ENCODE measurements around the gene HDGFL2.

The HDGFL2 gene

DNA sequence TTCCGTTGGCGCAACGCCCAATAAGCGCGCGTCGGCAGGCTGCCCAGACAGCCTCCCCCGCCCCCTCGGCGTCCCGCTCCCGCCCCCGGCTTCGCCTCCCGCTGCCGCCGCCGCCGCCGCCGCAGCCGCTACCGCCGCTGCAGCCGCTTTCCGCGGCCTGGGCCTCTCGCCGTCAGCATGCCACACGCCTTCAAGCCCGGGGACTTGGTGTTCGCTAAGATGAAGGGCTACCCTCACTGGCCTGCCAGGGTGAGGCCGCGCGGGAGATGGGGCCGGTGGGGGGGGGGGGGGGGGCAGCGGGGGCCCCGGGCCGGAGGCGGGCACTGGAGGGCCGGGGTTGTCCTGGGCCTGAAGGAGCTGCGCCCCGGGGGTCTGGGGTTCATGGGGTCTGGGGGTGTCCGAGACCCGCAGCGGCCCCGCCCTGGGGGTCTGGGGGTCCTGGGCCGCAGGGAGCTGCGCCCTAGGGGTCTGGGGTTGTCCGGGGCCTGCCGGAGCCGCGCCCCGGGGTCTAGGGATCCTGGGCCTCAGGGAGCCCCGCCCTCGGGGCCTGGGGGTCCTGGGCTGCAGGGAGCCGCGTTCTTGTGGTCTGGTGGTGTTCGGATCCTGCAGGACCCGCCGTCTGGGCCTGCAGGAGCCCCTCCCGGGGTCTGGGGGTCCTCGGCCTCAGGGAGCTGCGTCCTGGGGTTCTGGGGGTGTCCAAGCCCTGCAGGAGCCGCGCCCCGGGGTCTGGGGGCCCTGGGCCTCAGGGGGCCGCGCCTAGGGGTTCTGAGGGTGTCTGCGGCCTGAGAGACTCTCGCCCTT is at the start of gene HDGFL2:
HDGFL2 (plus strand) TSS at position 124 of the 801 bp plus-strand sequence; CDS start at position 178, 54 bp downstream.
- Mint-ChIP-seq H3K4me3 (peak within 1 kb of the TSS; percentile 80), H3K9me3 (no peaks in the 10 kb centered on the region), H3K27ac (no peak within 1 kb of the TSS), H3K36me3 (peaks cover 1% of the 10 kb centered on the region), H3K4me1 (peaks cover 23% of the 10 kb centered on the region), H3K27me3 (no peaks in the 10 kb centered on the region)

GRCh38 chr19:4423416-4424126 is 48.5 kb upstream of the HDGFL2 start:
- H3K27ac Mint-ChIP-seq: no peak overlapping the region
- no peaks in the 10 kb centered on the region for H3K27me3 Mint-ChIP-seq
- no peak overlapping the region for H3K4me3 Mint-ChIP-seq
- H3K9me3 Mint-ChIP-seq: no peaks in the 10 kb centered on the region
- peaks cover 5% of the 10 kb centered on the region for H3K36me3 Mint-ChIP-seq
- H3K4me1 Mint-ChIP-seq: no peaks in the 10 kb centered on the region

GRCh38 chr19:4425537-4425936 is 46.6 kb upstream of the HDGFL2 start:
- Mint-ChIP-seq H3K4me3 (no peak overlapping the region), H3K27ac (no peak overlapping the region), H3K36me3 (peaks cover 7% of the 10 kb centered on the region), H3K4me1 (no peaks in the 10 kb centered on the region), H3K9me3 (no peaks in the 10 kb centered on the region), H3K27me3 (no peaks in the 10 kb centered on the region)

DNA sequence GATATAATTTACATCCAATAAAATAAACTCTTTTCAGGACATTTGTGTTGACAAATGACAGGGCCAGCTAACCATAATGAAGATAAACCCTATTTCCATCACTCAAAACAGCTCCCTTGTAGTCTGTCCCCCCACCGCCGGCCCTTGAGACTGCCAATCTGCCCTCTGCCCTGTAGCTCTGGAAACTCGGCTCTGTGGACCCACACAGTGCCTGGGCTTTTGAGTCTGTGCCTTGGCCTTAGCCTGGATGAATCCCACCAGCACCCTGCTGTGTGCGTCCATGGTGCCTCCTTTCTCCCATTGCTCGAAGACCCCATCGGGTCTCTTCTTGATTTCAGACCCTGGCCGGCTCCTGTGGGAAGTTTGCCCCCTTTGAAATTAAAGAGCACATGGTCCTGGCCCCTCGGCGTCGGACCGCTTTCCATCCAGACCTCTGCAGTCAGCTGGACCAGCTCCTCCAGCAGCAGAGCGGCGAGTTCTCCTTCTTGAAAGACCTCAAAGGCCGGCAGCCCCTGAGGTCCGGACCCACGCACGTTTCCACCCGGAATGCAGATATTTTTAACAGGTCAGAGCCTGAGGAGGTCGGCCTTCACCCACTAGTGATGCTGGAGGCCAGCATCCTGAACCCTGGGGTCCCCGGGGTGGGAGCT is 43.6 kb upstream of the HDGFL2 start:
- H3K4me3 Mint-ChIP-seq: no peak overlapping the region
- no peaks in the 10 kb centered on the region for H3K27me3 Mint-ChIP-seq
- no peaks in the 10 kb centered on the region for H3K4me1 Mint-ChIP-seq
- no peaks in the 10 kb centered on the region for H3K9me3 Mint-ChIP-seq
- no peak overlapping the region for H3K27ac Mint-ChIP-seq
- peaks cover 8% of the 10 kb centered on the region for H3K36me3 Mint-ChIP-seq

DNA sequence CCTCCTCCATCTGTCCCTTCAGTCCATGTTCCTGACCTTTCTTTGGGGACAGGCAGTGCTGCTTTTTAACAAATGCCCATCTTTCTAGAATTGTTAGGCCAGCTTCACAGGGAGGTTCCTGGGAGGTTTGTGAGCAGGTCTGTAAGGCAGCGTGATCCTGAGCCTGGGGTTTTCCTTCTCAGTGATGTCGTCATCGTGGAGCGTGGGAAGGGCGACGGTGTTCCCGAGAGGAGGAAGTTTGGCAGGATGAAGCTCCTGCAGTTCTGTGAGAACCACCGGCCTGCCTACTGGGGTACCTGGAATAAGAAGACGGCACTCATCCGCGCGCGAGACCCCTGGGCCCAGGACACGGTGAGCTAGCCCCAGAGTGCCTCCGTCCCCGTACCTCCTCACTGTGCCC is 42.8 kb upstream of the HDGFL2 start:
- Mint-ChIP-seq H3K27ac (peak overlapping the region; percentile 46), H3K9me3 (no peaks in the 10 kb centered on the region), H3K4me1 (no peaks in the 10 kb centered on the region), H3K36me3 (peaks cover 8% of the 10 kb centered on the region), H3K27me3 (no peaks in the 10 kb centered on the region), H3K4me3 (no peak overlapping the region)

DNA sequence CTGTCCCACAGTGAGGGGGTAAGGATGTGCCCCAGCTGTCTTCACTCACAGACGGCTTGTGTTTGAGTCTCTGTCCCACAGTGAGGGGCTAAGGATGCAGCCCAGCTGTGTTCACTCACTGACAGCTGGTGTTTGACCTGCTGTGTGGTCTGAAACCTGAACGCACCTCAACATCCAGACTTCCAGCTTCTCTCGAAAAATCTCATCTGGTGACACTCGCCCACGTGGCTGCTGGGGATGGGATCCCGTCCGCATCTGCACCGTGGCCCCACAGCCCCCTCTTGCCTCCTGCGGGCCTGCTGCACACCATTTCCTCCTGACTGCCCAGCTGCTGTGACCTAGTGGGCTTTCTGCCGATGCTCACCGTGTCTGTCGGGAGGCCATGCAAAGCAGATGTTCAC is 42.3 kb upstream of the HDGFL2 start:
- H3K4me1 Mint-ChIP-seq: no peaks in the 10 kb centered on the region
- H3K36me3 Mint-ChIP-seq: peaks cover 13% of the 10 kb centered on the region
- no peak overlapping the region for H3K4me3 Mint-ChIP-seq
- H3K9me3 Mint-ChIP-seq: no peaks in the 10 kb centered on the region
- no peaks in the 10 kb centered on the region for H3K27me3 Mint-ChIP-seq
- no peak overlapping the region for H3K27ac Mint-ChIP-seq

DNA sequence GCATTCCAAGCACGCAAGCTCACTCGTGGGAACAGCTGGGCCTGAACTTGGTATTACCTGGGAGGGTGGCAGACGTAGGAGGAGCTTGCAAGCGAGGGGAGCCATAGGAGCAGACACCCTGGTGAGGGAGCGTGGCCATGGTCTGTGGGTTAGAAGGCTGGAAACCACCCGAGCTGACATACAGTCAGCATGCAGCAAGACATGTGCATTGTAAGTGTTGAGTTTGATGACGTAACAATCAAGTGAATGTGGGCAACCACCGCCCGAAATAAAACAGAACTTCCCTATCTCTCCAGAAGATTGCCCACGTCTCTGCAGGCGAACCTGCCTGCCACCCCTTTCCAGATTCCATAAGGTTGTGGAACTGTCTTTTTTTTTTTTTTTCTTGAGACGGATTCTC is 41.3 kb upstream of the HDGFL2 start:
- Mint-ChIP-seq H3K4me3 (no peak overlapping the region), H3K27ac (no peak overlapping the region), H3K9me3 (no peaks in the 10 kb centered on the region), H3K36me3 (peaks cover 14% of the 10 kb centered on the region), H3K4me1 (no peaks in the 10 kb centered on the region), H3K27me3 (no peaks in the 10 kb centered on the region)

DNA sequence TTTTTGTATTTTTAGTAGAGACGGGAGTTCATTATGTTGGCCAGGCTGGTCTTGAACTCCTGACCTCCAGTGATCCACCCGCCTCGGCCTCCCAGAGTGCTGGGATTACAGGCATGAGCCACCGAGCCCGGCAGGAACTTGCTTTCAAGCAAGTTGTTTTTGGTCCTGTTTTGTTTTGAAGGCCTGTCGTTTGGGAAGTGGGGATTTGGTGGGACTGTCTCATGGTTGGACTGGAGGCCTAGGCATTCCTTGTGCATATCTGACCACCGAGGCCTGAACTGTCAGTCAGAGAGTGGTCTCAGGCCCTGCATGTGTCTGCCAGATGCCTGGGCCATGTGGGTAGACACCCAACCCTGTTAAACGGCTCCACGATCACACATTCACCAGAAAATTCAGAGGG is 40.8 kb upstream of the HDGFL2 start:
- no peak overlapping the region for H3K27ac Mint-ChIP-seq
- H3K27me3 Mint-ChIP-seq: no peaks in the 10 kb centered on the region
- H3K9me3 Mint-ChIP-seq: no peaks in the 10 kb centered on the region
- no peaks in the 10 kb centered on the region for H3K4me1 Mint-ChIP-seq
- H3K36me3 Mint-ChIP-seq: peaks cover 12% of the 10 kb centered on the region
- H3K4me3 Mint-ChIP-seq: no peak overlapping the region

DNA sequence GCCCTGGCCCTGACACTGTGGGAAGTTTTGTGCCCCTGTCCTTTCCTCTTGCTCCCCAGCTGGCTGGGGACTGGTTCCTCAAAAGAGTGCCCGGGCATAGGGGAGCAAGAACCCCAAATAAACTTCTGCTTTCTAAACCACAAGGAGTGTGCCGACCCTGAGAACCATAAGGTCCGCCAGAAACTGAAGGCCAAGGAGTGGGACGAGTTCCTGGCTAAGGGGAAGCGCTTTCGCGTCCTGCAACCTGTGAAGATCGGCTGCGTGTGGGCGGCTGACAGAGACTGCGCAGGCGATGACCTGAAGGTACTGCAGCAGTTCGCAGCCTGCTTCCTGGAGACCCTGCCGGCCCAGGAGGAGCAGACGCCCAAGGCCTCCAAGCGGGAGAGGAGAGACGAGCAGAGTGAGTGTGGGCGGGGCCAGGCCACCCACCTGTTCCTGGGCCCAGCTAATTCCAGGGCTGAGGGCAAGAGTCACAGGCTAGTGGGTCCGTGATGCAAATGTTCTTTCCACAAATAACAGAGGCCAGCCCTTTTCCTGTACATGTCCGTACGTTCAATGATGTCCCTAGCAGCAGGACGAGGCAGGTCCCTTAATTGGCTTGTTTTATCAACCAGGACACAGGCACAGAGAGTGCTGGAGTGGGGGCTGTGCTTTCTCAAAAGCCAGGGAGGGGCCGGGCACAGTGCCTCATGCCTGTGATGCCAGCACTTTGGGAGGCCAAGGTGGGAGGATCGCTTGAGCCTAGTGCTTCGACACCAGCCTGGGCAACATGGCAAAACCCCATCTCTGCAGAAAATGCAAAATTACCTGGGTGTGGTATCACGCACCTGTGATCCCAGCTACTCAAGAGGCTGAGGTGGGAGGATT is 40.1 kb upstream of the HDGFL2 start:
- peaks cover 12% of the 10 kb centered on the region for H3K36me3 Mint-ChIP-seq
- H3K27ac Mint-ChIP-seq: no peak overlapping the region
- H3K4me1 Mint-ChIP-seq: no peaks in the 10 kb centered on the region
- no peaks in the 10 kb centered on the region for H3K27me3 Mint-ChIP-seq
- no peaks in the 10 kb centered on the region for H3K9me3 Mint-ChIP-seq
- H3K4me3 Mint-ChIP-seq: no peak overlapping the region

- Mint-ChIP-seq H3K9me3 (no peaks in the 10 kb centered on the region), H3K36me3 (peaks cover 12% of the 10 kb centered on the region), H3K4me1 (no peaks in the 10 kb centered on the region), H3K4me3 (no peak overlapping the region), H3K27me3 (no peaks in the 10 kb centered on the region), H3K27ac (no peak overlapping the region)
These were observed 39.1 kb upstream of the HDGFL2 start for GRCh38 chr19:4432918-4433506.

GRCh38 chr19:4434391-4434790 is 37.7 kb upstream of the HDGFL2 start:
- no peaks in the 10 kb centered on the region for H3K27me3 Mint-ChIP-seq
- peaks cover 12% of the 10 kb centered on the region for H3K36me3 Mint-ChIP-seq
- no peaks in the 10 kb centered on the region for H3K4me1 Mint-ChIP-seq
- no peak overlapping the region for H3K27ac Mint-ChIP-seq
- H3K4me3 Mint-ChIP-seq: no peak overlapping the region
- H3K9me3 Mint-ChIP-seq: no peaks in the 10 kb centered on the region

GRCh38 chr19:4436231-4436630 is 35.9 kb upstream of the HDGFL2 start:
- Mint-ChIP-seq H3K4me3 (no peak overlapping the region), H3K36me3 (peaks cover 10% of the 10 kb centered on the region), H3K27ac (no peak overlapping the region), H3K9me3 (no peaks in the 10 kb centered on the region), H3K4me1 (no peaks in the 10 kb centered on the region), H3K27me3 (no peaks in the 10 kb centered on the region)

GRCh38 chr19:4437103-4437502 is 35.0 kb upstream of the HDGFL2 start:
- no peaks in the 10 kb centered on the region for H3K4me1 Mint-ChIP-seq
- H3K27me3 Mint-ChIP-seq: no peaks in the 10 kb centered on the region
- no peak overlapping the region for H3K27ac Mint-ChIP-seq
- H3K4me3 Mint-ChIP-seq: no peak overlapping the region
- H3K9me3 Mint-ChIP-seq: no peaks in the 10 kb centered on the region
- peaks cover 7% of the 10 kb centered on the region for H3K36me3 Mint-ChIP-seq

GRCh38 chr19:4439243-4439642 is 32.9 kb upstream of the HDGFL2 start:
- H3K4me1 Mint-ChIP-seq: no peaks in the 10 kb centered on the region
- H3K4me3 Mint-ChIP-seq: no peak overlapping the region
- no peaks in the 10 kb centered on the region for H3K27me3 Mint-ChIP-seq
- H3K36me3 Mint-ChIP-seq: peaks cover 8% of the 10 kb centered on the region
- no peak overlapping the region for H3K27ac Mint-ChIP-seq
- H3K9me3 Mint-ChIP-seq: no peaks in the 10 kb centered on the region
